ENCODE measurements around the gene THRA. TPM values are rescaled to one million over a fixed set of nuclear protein-coding genes. Genes with fewer than 3 reads are reported as not detected.

Gene THRA
- total RNA-seq, 3 donors from 2014 or later (not counting 1 experiment from before 2014, with no cell fraction given), result 40.8 to 55.7 (median 42.3) TPM

DNA sequence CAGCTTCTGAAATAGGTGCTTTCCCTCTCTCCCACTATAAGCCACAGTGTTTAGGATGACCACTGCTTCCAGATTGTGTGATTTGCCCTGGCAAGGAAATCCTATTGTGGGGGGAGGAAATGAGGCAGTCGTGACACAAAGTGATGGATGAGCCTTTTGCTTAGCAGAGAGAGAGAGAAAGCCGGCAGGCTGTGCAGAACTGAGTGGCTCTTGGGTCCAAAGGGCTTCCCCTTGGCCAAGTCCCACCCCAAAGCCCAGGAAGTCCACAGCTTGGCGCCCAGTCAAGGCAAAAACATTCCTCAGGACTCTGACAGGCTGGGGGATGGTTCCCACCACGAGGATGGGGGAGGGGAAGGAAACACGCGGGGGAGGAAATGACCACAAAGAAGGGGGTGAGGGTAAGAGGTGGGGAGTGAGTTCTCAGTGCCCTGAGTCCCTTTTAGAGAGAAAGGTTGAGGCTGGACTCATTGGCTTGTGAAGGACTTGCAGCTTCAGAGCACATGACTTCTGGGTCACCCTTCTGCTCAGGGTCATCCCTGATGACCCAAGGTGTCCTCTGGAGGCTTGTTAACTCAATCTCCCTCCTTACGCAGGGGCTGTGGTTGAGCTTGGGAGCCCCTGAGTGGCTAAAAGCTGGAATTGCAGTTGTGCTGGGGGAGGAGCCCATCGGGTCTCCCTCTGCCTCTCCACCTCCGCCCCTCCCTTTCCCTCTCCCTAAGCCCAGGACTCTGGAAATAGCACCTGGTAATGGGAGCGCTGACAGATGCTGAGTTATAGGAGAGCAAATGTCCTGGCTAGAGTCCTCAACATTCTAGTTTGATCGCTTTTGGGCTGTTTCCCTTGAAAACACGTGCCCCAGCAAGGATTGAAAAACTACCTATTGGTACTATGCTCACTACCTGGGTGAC, 48.7 kb downstream of the THRA start:
- peak; percentile 46 to 59 (median 49) for ATAC-seq
- Mint-ChIP-seq H3K27ac (peak overlapping the region; percentile 98 to 99), H3K4me1 (peaks cover 65 to 67% of the 10 kb centered on the region in 2 donors), H3K4me3 (peak overlapping the region; percentile 85), H3K9me3 (no peaks in the 10 kb centered on the region), H3K36me3 (no peaks in the 10 kb centered on the region), H3K27me3 (ENCODE audit: low read depth in 2 of 2) (no peaks in the 10 kb centered on the region)
- Histone ChIP-seq H3K27me3 (ENCODE audit: control insufficient read depth, insufficient read depth, low read length) (no peaks in the 10 kb centered on the region), H3K4me1 (ENCODE audit: control insufficient read depth, insufficient read depth, low read length) (peaks cover 71% of the 10 kb centered on the region), H3K9me3 (ENCODE audit: control insufficient read depth, insufficient read depth, low read length) (no peaks in the 10 kb centered on the region), H3K36me3 (ENCODE audit: control insufficient read depth, insufficient read depth, low read length) (no peaks in the 10 kb centered on the region), H3K27ac (ENCODE audit: low read length) (peak overlapping the region; percentile 58), H3K4me3 (ENCODE audit: low read length) (no peak overlapping the region)
- TF ChIP-seq, protein P1, sequence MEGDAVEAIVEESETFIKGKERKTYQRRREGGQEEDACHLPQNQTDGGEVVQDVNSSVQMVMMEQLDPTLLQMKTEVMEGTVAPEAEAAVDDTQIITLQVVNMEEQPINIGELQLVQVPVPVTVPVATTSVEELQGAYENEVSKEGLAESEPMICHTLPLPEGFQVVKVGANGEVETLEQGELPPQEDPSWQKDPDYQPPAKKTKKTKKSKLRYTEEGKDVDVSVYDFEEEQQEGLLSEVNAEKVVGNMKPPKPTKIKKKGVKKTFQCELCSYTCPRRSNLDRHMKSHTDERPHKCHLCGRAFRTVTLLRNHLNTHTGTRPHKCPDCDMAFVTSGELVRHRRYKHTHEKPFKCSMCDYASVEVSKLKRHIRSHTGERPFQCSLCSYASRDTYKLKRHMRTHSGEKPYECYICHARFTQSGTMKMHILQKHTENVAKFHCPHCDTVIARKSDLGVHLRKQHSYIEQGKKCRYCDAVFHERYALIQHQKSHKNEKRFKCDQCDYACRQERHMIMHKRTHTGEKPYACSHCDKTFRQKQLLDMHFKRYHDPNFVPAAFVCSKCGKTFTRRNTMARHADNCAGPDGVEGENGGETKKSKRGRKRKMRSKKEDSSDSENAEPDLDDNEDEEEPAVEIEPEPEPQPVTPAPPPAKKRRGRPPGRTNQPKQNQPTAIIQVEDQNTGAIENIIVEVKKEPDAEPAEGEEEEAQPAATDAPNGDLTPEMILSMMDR (IDR thresholded peaks at IDR 0.05), result peak; percentile 64
- peak in 1 of 2 donors; percentile 88 for DNase-seq
- intact Hi-C loops (cut with micrococcal nuclease), result loop anchor here (2.0 to 5.0 kb wide), 2 partner anchors 41 to 49 kb away; partner anchors contain the start of gene THRA
- 1% methylated on average over 10 of the region's 12 CpGs for WGBS (ENCODE audit: insufficient coverage)

DNA sequence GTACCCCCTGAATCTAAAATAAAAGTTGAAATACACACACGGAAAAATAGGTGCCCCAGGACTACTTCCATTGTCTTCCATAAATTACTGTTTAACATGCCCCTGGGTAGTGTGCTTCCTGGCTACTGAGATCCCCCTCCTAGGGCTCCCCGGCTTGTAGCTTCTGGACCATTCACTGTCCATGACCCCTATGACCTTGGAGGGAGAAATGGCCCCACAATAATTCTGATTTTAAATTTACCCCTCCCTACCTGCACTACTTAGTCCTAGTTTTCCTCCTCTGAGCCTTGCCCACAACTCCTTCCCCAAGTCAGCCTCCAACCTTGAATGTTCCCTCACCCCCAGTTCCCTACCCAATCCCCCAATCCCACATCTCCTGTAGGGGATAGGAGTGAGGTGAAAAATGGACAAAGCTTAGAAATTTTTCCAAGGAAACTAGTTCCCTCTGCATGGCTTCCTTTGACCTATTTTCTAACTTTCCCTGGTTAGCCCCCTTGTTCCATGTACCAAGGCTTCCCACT, 49.5 kb downstream of the THRA start:
- no peaks in the 10 kb centered on the region for H3K36me3 ChIP-seq (ENCODE audit: control insufficient read depth, insufficient read depth, low read length)
- no peaks in the 10 kb centered on the region for H3K27me3 ChIP-seq (ENCODE audit: control insufficient read depth, insufficient read depth, low read length)
- no peaks in the 10 kb centered on the region for H3K9me3 Mint-ChIP-seq
- H3K27ac ChIP-seq (ENCODE audit: low read length), result peak overlapping the region; percentile 58
- peak overlapping the region; percentile 85 for H3K4me3 Mint-ChIP-seq
- peaks cover 57 to 59% of the 10 kb centered on the region in 2 donors for H3K4me1 Mint-ChIP-seq
- WGBS (ENCODE audit: insufficient coverage), result 32% methylated on average over 2 of the region's 2 CpGs
- H3K27me3 Mint-ChIP-seq (ENCODE audit: low read depth in 2 of 2), result no peaks in the 10 kb centered on the region
- no peaks in the 10 kb centered on the region for H3K9me3 ChIP-seq (ENCODE audit: control insufficient read depth, insufficient read depth, low read length)
- no peak overlapping the region for H3K4me3 ChIP-seq (ENCODE audit: low read length)
- peaks cover 63% of the 10 kb centered on the region for H3K4me1 ChIP-seq (ENCODE audit: control insufficient read depth, insufficient read depth, low read length)
- no peaks in the 10 kb centered on the region for H3K36me3 Mint-ChIP-seq
- DNase-seq (no peak), ATAC-seq (no peak)
- intact Hi-C loops (cut with micrococcal nuclease), result loop anchor here (2.0 to 5.0 kb wide), 2 partner anchors 41 to 50 kb away; partner anchors contain the start of gene THRA
- TF ChIP-seq, protein P1 (IDR thresholded peaks at IDR 0.05), result no peak
- H3K27ac Mint-ChIP-seq, result peak overlapping the region; percentile 98 to 99

DNA sequence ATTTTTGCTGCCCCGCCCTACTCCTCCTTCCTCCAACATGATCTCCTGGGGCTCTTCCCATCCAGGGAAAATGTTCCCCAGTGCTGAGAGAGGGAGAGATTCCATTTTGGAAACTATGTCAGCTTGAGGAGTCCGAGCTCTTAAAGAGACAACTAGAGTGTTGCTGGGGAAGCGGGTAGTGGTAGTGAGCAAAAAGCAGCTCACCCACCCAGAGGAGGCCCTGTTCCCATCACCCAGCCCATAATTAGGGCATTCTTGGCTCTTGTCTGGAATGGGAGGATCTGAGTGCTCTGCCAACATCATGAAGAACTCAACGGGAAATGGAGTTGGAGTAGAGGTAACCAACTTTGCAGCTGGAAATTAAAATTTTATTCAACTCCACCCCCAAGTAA, 49.9 kb downstream of the THRA start:
- intact Hi-C loops (cut with micrococcal nuclease), result loop anchor here (1.0 to 5.0 kb wide), 5 partner anchors 16 to 56 kb away; partner anchors contain the start of genes CASC3 and THRA
- H3K36me3 Mint-ChIP-seq, result no peaks in the 10 kb centered on the region
- Histone ChIP-seq H3K9me3 (ENCODE audit: control insufficient read depth, insufficient read depth, low read length) (no peaks in the 10 kb centered on the region), H3K27ac (ENCODE audit: low read length) (peak overlapping the region; percentile 42), H3K4me1 (ENCODE audit: control insufficient read depth, insufficient read depth, low read length) (peaks cover 58% of the 10 kb centered on the region), H3K36me3 (ENCODE audit: control insufficient read depth, insufficient read depth, low read length) (no peaks in the 10 kb centered on the region), H3K27me3 (ENCODE audit: control insufficient read depth, insufficient read depth, low read length) (no peaks in the 10 kb centered on the region), H3K4me3 (ENCODE audit: low read length) (no peak overlapping the region)
- H3K4me1 Mint-ChIP-seq, result peaks cover 52 to 55% of the 10 kb centered on the region in 2 donors
- no peak for DNase-seq
- peak overlapping the region; percentile 98 to 99 for H3K27ac Mint-ChIP-seq
- WGBS (ENCODE audit: insufficient coverage), result 83% methylated on average over 1 of the region's 4 CpGs
- ATAC-seq, result no peak
- H3K9me3 Mint-ChIP-seq, result no peaks in the 10 kb centered on the region
- TF ChIP-seq, protein P1 (IDR thresholded peaks at IDR 0.05), result no peak
- peak overlapping the region; percentile 86 for H3K4me3 Mint-ChIP-seq
- no peaks in the 10 kb centered on the region for H3K27me3 Mint-ChIP-seq (ENCODE audit: low read depth in 2 of 2)
